Thymus (tissue), 11 donors: Measurements from ENCODE around the gene TRIM63. TPM values are rescaled to one million over a fixed set of nuclear protein-coding genes. Genes with fewer than 3 reads are reported as not detected.

Source experiments
- DNase-seq, 9 donors: peaks; one replicate each; pipeline ENCODE4 v3.0.0-alpha.2; 2013; ENCODE audit warnings: low spot score in 9 of 9, low read depth in 6 of 9, missing footprints in 1 of 9
- H3K27ac ChIP-seq, 2 donors: one replicate each; pipeline ENCODE4 v1.5.1; 2013; ENCODE audit warnings: control low read depth in 1 of 2, low read depth in 1 of 2, low read length in 1 of 2, mild to moderate bottlenecking in 1 of 2, moderate library complexity in 1 of 2
- H3K27me3 ChIP-seq, 2 donors: one replicate each; pipeline ENCODE4 v1.5.1; 2013; ENCODE audit warnings: low read length in 1 of 2; ENCODE audit not compliant: control insufficient read depth in 2 of 2, insufficient read depth in 1 of 2
- H3K36me3 ChIP-seq, 2 donors: one replicate each; pipeline ENCODE4 v1.5.1; 2013; ENCODE audit warnings: low read length in 1 of 2, mild to moderate bottlenecking in 1 of 2, moderate library complexity in 1 of 2; ENCODE audit not compliant: control insufficient read depth in 2 of 2, insufficient read depth in 2 of 2
- H3K4me1 ChIP-seq, 2 donors: one replicate each; pipeline ENCODE4 v1.5.1; 2013; ENCODE audit warnings: low read length in 2 of 2; ENCODE audit not compliant: control insufficient read depth in 2 of 2, insufficient read depth in 2 of 2
- H3K4me3 ChIP-seq, 2 donors: one replicate each; pipeline ENCODE4 v1.5.1; 2013; ENCODE audit warnings: low read length in 2 of 2, control low read depth in 1 of 2, mild to moderate bottlenecking in 1 of 2
- H3K9me3 ChIP-seq, 2 donors: one replicate each; pipeline ENCODE4 v1.5.1; 2013; ENCODE audit warnings: low read length in 1 of 2, mild to moderate bottlenecking in 1 of 2; ENCODE audit not compliant: control insufficient read depth in 2 of 2, insufficient read depth in 1 of 2
- WGBS: extraction: QIAGEN DNeasy Blood & Tissue Kit; methylation state at CpG from one replicate; pipeline ENCODE4 v1.1.7; 2013; 5-methylcytosine and 5-hydroxymethylcytosine counted together
- polyA plus RNA-seq: library from polyadenylated mRNA; stranded (reverse); fragments of 200-250 nt; gene quantifications from one replicate; pipeline ENCODE4 v1.2.3, GENCODE V29; 2013
- total RNA-seq: library from RNA; stranded (reverse); fragments of 120-200 nt; gene quantifications from one replicate; pipeline ENCODE4 v1.2.4, GENCODE V29; 2013
- donor health status: healthy.

TRIM63 gene
- total and polyA plus RNA-seq, 2 donors, result 0.09 to 1.0 TPM

- Histone ChIP-seq H3K9me3 (peaks cover 0 to 5% of the 10 kb centered on the region in 2 donors), H3K4me3 (no peak overlapping the region), H3K27me3 (peaks cover 7 to 79% of the 10 kb centered on the region in 2 donors), H3K27ac (no peak overlapping the region), H3K36me3 (no peaks in the 10 kb centered on the region), H3K4me1 (no peaks in the 10 kb centered on the region)
- DNase-seq, result no peak
- 49% methylated on average over 16 of the region's 16 CpGs for WGBS
These were observed 13.5 kb downstream of the TRIM63 start for GRCh38 chr1:26053718-26054560.

- Histone ChIP-seq H3K4me3 (no peak overlapping the region), H3K27ac (no peak overlapping the region), H3K9me3 (peaks cover 0 to 5% of the 10 kb centered on the region in 2 donors), H3K27me3 (peaks cover 39 to 97% of the 10 kb centered on the region in 2 donors), H3K36me3 (no peaks in the 10 kb centered on the region), H3K4me1 (peaks cover 10 to 11% of the 10 kb centered on the region in 2 donors)
- WGBS, result 98% methylated on average over 6 of the region's 6 CpGs
- DNase-seq, result no peak
These were observed 17.2 kb downstream of the TRIM63 start for GRCh38 chr1:26050248-26050640.

- no peak overlapping the region for H3K27ac ChIP-seq
- no peaks in the 10 kb centered on the region for H3K36me3 ChIP-seq
- peaks cover 45 to 99% of the 10 kb centered on the region in 2 donors for H3K27me3 ChIP-seq
- DNase-seq, result no peak
- 83% methylated on average over 10 of the region's 10 CpGs for WGBS
- peaks cover 0 to 8% of the 10 kb centered on the region in 2 donors for H3K9me3 ChIP-seq
- no peak overlapping the region for H3K4me3 ChIP-seq
- peaks cover 10 to 12% of the 10 kb centered on the region in 2 donors for H3K4me1 ChIP-seq
These were observed 17.7 kb downstream of the TRIM63 start for GRCh38 chr1:26049531-26050247.

GRCh38 chr1:26047278-26047874 lies 20.1 kb downstream of the TRIM63 start:
- Histone ChIP-seq H3K36me3 (no peaks in the 10 kb centered on the region), H3K27ac (no peak overlapping the region), H3K4me1 (peaks cover 10 to 12% of the 10 kb centered on the region in 2 donors), H3K27me3 (peaks cover 52 to 100% of the 10 kb centered on the region in 2 donors), H3K9me3 (peaks cover 0 to 8% of the 10 kb centered on the region in 2 donors), H3K4me3 (no peak overlapping the region)
- WGBS, result 87% methylated on average over 7 of the region's 7 CpGs
- no peak for DNase-seq

- peaks cover 10 to 12% of the 10 kb centered on the region in 2 donors for H3K4me1 ChIP-seq
- H3K27me3 ChIP-seq, result peaks cover 52 to 100% of the 10 kb centered on the region in 2 donors
- 9% methylated on average over 57 of the region's 57 CpGs for WGBS
- H3K27ac ChIP-seq, result no peak overlapping the region
- no peaks in the 10 kb centered on the region for H3K36me3 ChIP-seq
- peaks cover 0 to 8% of the 10 kb centered on the region in 2 donors for H3K9me3 ChIP-seq
- peak overlapping the region in 1 of 2 donors; percentile 19 for H3K4me3 ChIP-seq
- DNase-seq, result peak in 3 of 9 donors; percentile 12 to 36 (median 33)
These were observed 21.0 kb downstream of the TRIM63 start for GRCh38 chr1:26046246-26047095.

GRCh38 chr1:26045722-26046245 lies 21.6 kb downstream of the TRIM63 start, which contains the start of gene SLC30A2:
TSS of gene SLC30A2 (minus strand) at chr1:26046118. CDS start at chr1:26045896, 222 bp downstream.
- 2% methylated on average over 62 of the region's 62 CpGs for whole genome bisulfite sequencing
- Histone ChIP-seq H3K4me1 (peaks cover 10 to 12% of the 10 kb centered on the region in 2 donors), H3K27me3 (peaks cover 52 to 97% of the 10 kb centered on the region in 2 donors), H3K4me3 (peak within 1 kb of the TSS in 1 of 2 donors; percentile 19), H3K9me3 (peaks cover 0 to 8% of the 10 kb centered on the region in 2 donors), H3K27ac (no peak within 1 kb of the TSS), H3K36me3 (no peaks in the 10 kb centered on the region)
- peak in 2 of 9 donors; percentile 47 to 57 for DNase-seq

- Histone ChIP-seq H3K4me3 (no peak overlapping the region), H3K27ac (no peak overlapping the region), H3K4me1 (peaks cover 10 to 12% of the 10 kb centered on the region in 2 donors), H3K27me3 (peaks cover 52 to 92% of the 10 kb centered on the region in 2 donors), H3K36me3 (no peaks in the 10 kb centered on the region), H3K9me3 (peaks cover 0 to 8% of the 10 kb centered on the region in 2 donors)
- no peak for DNase-seq
- 37% methylated on average over 29 of the region's 29 CpGs for WGBS
These were observed 22.3 kb downstream of the TRIM63 start for GRCh38 chr1:26044971-26045721.
